ENCODE measurements around the gene B4GALNT3.

Gene B4GALNT3

DNA sequence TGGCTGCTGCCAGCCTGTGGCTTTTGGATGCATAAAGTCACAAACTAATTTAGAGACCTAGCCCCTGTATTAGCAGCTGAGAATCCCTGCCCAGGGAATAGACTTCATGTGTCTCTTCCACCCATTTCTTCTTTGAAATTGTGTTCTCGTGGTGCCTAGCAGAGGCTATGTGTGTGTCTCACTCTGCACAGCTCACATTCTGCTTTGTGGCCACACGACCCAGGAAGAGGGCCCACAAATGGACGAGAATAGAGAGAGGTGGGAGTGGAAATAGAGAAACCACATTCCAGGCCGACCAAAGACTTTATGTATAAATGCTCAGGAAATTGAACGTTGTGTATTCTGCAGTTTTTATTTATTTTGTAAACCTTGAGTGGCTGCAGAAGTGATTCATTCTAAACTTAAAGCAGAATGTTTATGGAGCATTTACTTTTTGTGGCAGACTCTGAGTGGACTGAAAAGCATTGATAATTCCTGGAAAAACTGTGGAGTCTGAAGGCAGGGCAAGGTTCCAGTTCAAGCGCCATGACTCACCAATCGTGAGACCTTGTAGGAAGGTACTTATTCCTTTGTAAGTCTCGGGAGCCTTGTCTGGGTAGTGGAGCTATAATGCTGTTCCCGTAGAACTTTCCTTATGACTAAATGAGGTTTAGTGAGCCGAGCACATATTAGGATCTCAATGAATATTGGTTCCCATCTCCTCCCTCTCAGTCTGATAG, 9.1 kb downstream of the B4GALNT3 start:
- WGBS: 80% methylated on average over 10 of the region's 10 CpGs
- H3K9ac ChIP-seq (ENCODE audit: low read depth, low read length): no peak overlapping the region
- no peaks in the 10 kb centered on the region for H3K27me3 ChIP-seq (ENCODE audit: insufficient read depth, low read length)
- H3K36me3 ChIP-seq (ENCODE audit: insufficient read depth, low read length): no peaks in the 10 kb centered on the region
- H3K4me1 ChIP-seq (ENCODE audit: insufficient read depth, low read length): peaks cover 10% of the 10 kb centered on the region; the same call in 1 of the 2 replicates
- H3K27ac ChIP-seq (ENCODE audit: low read depth, low read length): no peak overlapping the region; the same call in 1 of the 2 replicates
- H3K9me3 ChIP-seq (ENCODE audit: insufficient read depth, low read depth, low read length): no peaks in the 10 kb centered on the region
- no peak overlapping the region for H3K4me3 ChIP-seq (ENCODE audit: low read length)

DNA sequence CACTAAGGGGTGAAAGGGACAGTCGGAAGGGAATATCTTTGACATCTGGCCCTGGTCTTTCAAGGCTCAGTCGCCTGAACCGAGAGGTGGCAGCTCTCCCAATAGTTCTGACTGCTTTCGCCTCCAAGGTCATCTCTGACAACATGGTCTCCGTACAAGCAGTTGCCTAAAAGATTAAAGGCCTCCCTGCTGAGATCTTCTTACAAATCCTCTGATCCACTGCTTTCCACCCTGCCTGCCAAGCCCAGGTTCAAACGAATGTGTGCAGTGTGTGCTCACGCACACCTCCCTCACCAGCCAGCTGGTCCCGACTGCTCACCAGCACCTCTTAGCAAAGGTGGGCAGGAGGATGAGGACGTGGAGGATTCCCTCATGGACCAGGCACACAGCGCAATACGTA, 10.4 kb downstream of the B4GALNT3 start:
- Histone ChIP-seq H3K27me3 (ENCODE audit: insufficient read depth, low read length) (no peaks in the 10 kb centered on the region), H3K9ac (ENCODE audit: low read depth, low read length) (no peak overlapping the region), H3K9me3 (ENCODE audit: insufficient read depth, low read depth, low read length) (no peaks in the 10 kb centered on the region), H3K4me3 (ENCODE audit: low read length) (no peak overlapping the region), H3K36me3 (ENCODE audit: insufficient read depth, low read length) (no peaks in the 10 kb centered on the region), H3K4me1 (ENCODE audit: insufficient read depth, low read length) (peaks cover 12% of the 10 kb centered on the region; the same call in 1 of the 2 replicates), H3K27ac (ENCODE audit: low read depth, low read length) (no peak overlapping the region)
- WGBS: 80% methylated on average over 11 of the region's 11 CpGs

- no peak overlapping the region for H3K9ac ChIP-seq (ENCODE audit: low read depth, low read length)
- H3K4me1 ChIP-seq (ENCODE audit: insufficient read depth, low read length): peaks cover 16% of the 10 kb centered on the region; the same call in 1 of the 2 replicates
- 89% methylated on average over 5 of the region's 5 CpGs for WGBS
- no peak overlapping the region for H3K4me3 ChIP-seq (ENCODE audit: low read length)
- no peaks in the 10 kb centered on the region for H3K9me3 ChIP-seq (ENCODE audit: insufficient read depth, low read depth, low read length)
- no peaks in the 10 kb centered on the region for H3K36me3 ChIP-seq (ENCODE audit: insufficient read depth, low read length)
- H3K27me3 ChIP-seq (ENCODE audit: insufficient read depth, low read length): no peaks in the 10 kb centered on the region
- H3K27ac ChIP-seq (ENCODE audit: low read depth, low read length): no peak overlapping the region
Measured at GRCh38 chr12:473198-473597, 13.5 kb downstream of the B4GALNT3 start.

DNA sequence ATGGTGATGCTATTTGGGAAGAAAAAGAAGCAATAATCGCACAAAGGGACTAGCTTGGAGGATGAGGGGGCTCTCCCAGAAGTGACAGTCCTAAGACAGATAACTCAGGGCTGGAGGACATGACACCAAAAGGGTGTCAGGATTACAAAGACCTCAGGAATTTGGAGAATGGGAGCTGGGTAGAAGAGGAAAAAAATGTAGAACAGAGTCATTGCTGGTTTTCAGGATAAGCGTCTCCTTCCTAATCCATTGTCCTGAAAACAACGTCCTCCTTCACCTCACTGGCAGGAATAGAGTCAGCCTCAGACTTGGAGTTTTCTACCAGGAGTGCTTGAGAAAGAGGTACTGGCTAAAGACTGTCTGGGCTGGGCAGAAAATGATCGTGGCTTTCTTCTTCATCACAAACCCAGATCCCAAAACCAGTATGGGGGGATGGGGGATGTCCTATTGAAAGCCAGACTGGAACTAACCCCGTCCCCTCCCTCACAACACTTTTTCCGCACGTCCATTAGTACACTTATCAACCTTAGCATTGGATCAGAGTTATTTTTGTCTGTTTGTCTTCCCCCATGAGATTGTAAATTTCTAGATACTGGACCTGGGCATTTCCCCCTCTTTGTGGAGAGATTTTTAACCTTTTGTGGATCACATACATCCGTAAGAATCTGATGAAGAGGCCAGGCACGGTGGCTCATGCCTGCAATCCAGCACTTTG, 14.3 kb downstream of the B4GALNT3 start:
- no peak overlapping the region for H3K4me3 ChIP-seq (ENCODE audit: low read length)
- H3K36me3 ChIP-seq (ENCODE audit: insufficient read depth, low read length): no peaks in the 10 kb centered on the region
- WGBS: 61% methylated on average over 7 of the region's 9 CpGs
- H3K9me3 ChIP-seq (ENCODE audit: insufficient read depth, low read depth, low read length): no peaks in the 10 kb centered on the region
- H3K9ac ChIP-seq (ENCODE audit: low read depth, low read length): peak overlapping the region; percentile 29; the same call in 1 of the 2 replicates
- H3K27me3 ChIP-seq (ENCODE audit: insufficient read depth, low read length): no peaks in the 10 kb centered on the region
- H3K4me1 ChIP-seq (ENCODE audit: insufficient read depth, low read length): peaks cover 16% of the 10 kb centered on the region; the same call in 1 of the 2 replicates
- peak overlapping the region; percentile 57 for H3K27ac ChIP-seq (ENCODE audit: low read depth, low read length)

DNA sequence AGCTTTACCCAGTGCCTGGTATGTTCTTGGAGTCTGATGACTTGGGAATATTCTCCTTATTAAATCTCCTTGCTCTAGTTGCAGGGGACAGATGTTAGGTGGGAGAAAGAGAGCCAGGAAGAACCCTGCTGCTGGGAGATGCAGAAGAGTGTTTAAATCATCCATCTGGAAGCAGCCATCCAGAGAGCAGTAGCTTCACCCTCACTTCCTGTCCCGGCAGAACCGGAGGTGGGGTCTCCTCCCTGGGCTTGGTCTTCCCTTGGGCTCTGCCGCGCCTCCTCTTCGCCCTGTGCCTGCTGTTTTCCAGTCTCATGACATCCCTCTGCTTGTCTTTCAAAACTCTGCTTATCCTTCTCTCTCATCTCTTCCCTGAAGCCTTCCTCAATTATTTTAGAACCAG, 15.5 kb downstream of the B4GALNT3 start:
- Histone ChIP-seq H3K27ac (ENCODE audit: low read depth, low read length) (no peak overlapping the region), H3K4me3 (ENCODE audit: low read length) (no peak overlapping the region), H3K9me3 (ENCODE audit: insufficient read depth, low read depth, low read length) (no peaks in the 10 kb centered on the region), H3K4me1 (ENCODE audit: insufficient read depth, low read length) (peaks cover 16% of the 10 kb centered on the region; the same call in 1 of the 2 replicates), H3K27me3 (ENCODE audit: insufficient read depth, low read length) (no peaks in the 10 kb centered on the region), H3K9ac (ENCODE audit: low read depth, low read length) (peak overlapping the region; percentile 27; the same call in 1 of the 2 replicates), H3K36me3 (ENCODE audit: insufficient read depth, low read length) (no peaks in the 10 kb centered on the region)
- WGBS: 85% methylated on average over 5 of the region's 5 CpGs

DNA sequence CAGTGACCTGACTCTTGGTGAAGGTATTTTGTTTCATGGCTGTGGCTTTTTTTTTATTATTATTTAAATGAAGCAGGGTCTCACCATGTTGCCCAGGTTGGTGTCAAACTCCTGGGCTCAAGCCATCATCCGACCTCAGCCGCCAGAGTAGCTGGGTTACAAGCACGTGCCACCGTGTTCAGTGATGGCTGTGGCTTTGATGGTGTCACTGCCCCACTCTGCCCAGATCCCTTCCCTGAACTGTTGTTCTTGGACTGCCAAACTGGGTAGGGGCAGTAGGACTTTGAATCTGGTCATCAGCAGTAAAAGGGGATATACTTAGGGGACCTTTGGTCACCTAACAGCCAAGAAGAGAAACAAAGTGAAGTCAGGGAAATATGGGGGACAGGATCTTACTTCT, 19.4 kb downstream of the B4GALNT3 start:
- Histone ChIP-seq H3K36me3 (ENCODE audit: insufficient read depth, low read length) (no peaks in the 10 kb centered on the region), H3K9ac (ENCODE audit: low read depth, low read length) (no peak overlapping the region), H3K4me1 (ENCODE audit: insufficient read depth, low read length) (peaks cover 8% of the 10 kb centered on the region; the same call in 1 of the 2 replicates), H3K27me3 (ENCODE audit: insufficient read depth, low read length) (no peaks in the 10 kb centered on the region), H3K4me3 (ENCODE audit: low read length) (no peak overlapping the region), H3K9me3 (ENCODE audit: insufficient read depth, low read depth, low read length) (no peaks in the 10 kb centered on the region), H3K27ac (ENCODE audit: low read depth, low read length) (no peak overlapping the region)
- WGBS: 95% methylated on average over 4 of the region's 4 CpGs

GRCh38 chr12:480831-481816, 21.4 kb downstream of the B4GALNT3 start:
- Histone ChIP-seq H3K27ac (ENCODE audit: low read depth, low read length) (no peak overlapping the region), H3K9me3 (ENCODE audit: insufficient read depth, low read depth, low read length) (no peaks in the 10 kb centered on the region)

GRCh38 chr12:482061-482460, 22.3 kb downstream of the B4GALNT3 start:
- H3K9ac ChIP-seq (ENCODE audit: low read depth, low read length): no peak overlapping the region
- 97% methylated on average over 3 of the region's 3 CpGs for WGBS
- H3K9me3 ChIP-seq (ENCODE audit: insufficient read depth, low read depth, low read length): no peaks in the 10 kb centered on the region
- no peaks in the 10 kb centered on the region for H3K36me3 ChIP-seq (ENCODE audit: insufficient read depth, low read length)
- H3K4me3 ChIP-seq (ENCODE audit: low read length): no peak overlapping the region
- H3K27ac ChIP-seq (ENCODE audit: low read depth, low read length): no peak overlapping the region
- no peaks in the 10 kb centered on the region; the same call in 1 of the 2 replicates for H3K4me1 ChIP-seq (ENCODE audit: insufficient read depth, low read length)
- no peaks in the 10 kb centered on the region for H3K27me3 ChIP-seq (ENCODE audit: insufficient read depth, low read length)

More at GRCh38 chr12:480831-481816, 21.4 kb downstream of the B4GALNT3 start:
- Histone ChIP-seq H3K4me3 (ENCODE audit: low read length) (no peak overlapping the region), H3K27me3 (ENCODE audit: insufficient read depth, low read length) (no peaks in the 10 kb centered on the region), H3K36me3 (ENCODE audit: insufficient read depth, low read length) (no peaks in the 10 kb centered on the region), H3K4me1 (ENCODE audit: insufficient read depth, low read length) (no peaks in the 10 kb centered on the region; the same call in 1 of the 2 replicates), H3K9ac (ENCODE audit: low read depth, low read length) (no peak overlapping the region)
- WGBS: 63% methylated on average over 13 of the region's 13 CpGs

GRCh38 chr12:484096-484495, 24.4 kb downstream of the B4GALNT3 start:
- Histone ChIP-seq H3K27ac (ENCODE audit: low read depth, low read length) (no peak overlapping the region), H3K9ac (ENCODE audit: low read depth, low read length) (no peak overlapping the region), H3K9me3 (ENCODE audit: insufficient read depth, low read depth, low read length) (no peaks in the 10 kb centered on the region), H3K4me3 (ENCODE audit: low read length) (no peak overlapping the region), H3K36me3 (ENCODE audit: insufficient read depth, low read length) (no peaks in the 10 kb centered on the region), H3K4me1 (ENCODE audit: insufficient read depth, low read length) (no peaks in the 10 kb centered on the region), H3K27me3 (ENCODE audit: insufficient read depth, low read length) (no peaks in the 10 kb centered on the region)
- WGBS: 88% methylated on average over 11 of the region's 11 CpGs

GRCh38 chr12:490260-490659, 30.5 kb downstream of the B4GALNT3 start:
- no peaks in the 10 kb centered on the region for H3K27me3 ChIP-seq (ENCODE audit: insufficient read depth, low read length)
- 0 out of 2 replicates have a peak, but pooled peaks cover 4% of the 10 kb centered on the region for H3K4me1 ChIP-seq (ENCODE audit: insufficient read depth, low read length)
- no peaks in the 10 kb centered on the region for H3K36me3 ChIP-seq (ENCODE audit: insufficient read depth, low read length)
- H3K4me3 ChIP-seq (ENCODE audit: low read length): no peak overlapping the region
- H3K27ac ChIP-seq (ENCODE audit: low read depth, low read length): no peak overlapping the region
- H3K9me3 ChIP-seq (ENCODE audit: insufficient read depth, low read depth, low read length): peaks cover 24% of the 10 kb centered on the region; the same call in 1 of the 2 replicates
- no peak overlapping the region for H3K9ac ChIP-seq (ENCODE audit: low read depth, low read length)

Measured in HUES64 (cell line).